H1 (cell line): ENCODE data around the gene OLIG2. TPM values are rescaled to one million over a fixed set of nuclear protein-coding genes. Genes with fewer than 3 reads are reported as not detected.

Source experiments
- CHD2 ChIP-seq: IDR thresholded peaks from 2 replicates; pipeline ENCODE4 v1.6.1; 2012; ENCODE audit warnings: low read length, improper control_type of control experiment
- CTBP2 ChIP-seq: IDR thresholded peaks from 2 replicates; pipeline ENCODE4 v1.7.0; 2011; ENCODE audit warnings: borderline replicate concordance, mild to moderate bottlenecking, moderate library complexity, mixed read lengths, low read length; ENCODE audit not compliant: insufficient read depth, insufficient read length
- GABPA ChIP-seq: IDR thresholded peaks from 2 replicates; pipeline ENCODE4 v1.6.1; 2011; ENCODE audit warnings: mild to moderate bottlenecking, low read length, moderate library complexity, borderline replicate concordance; ENCODE audit not compliant: insufficient read depth
- GTF2F1 ChIP-seq: IDR thresholded peaks from 2 replicates; pipeline ENCODE4 v1.6.1; 2012; ENCODE audit warnings: low read depth, low read length, improper control_type of control experiment, borderline replicate concordance
- KDM5A ChIP-seq: fragments of 200-600 bp; IDR thresholded peaks from 2 replicates; pipeline ENCODE4 v1.7.1; 2012; ENCODE audit warnings: mild to moderate bottlenecking, low read length, inconsistent platforms, mixed read lengths
- MAFK ChIP-seq: IDR thresholded peaks from 2 replicates; pipeline ENCODE4 v1.6.1; 2012; ENCODE audit warnings: low read depth, mild to moderate bottlenecking, improper control_type of control experiment, low read length
- PHF8 ChIP-seq: fragments of 200-600 bp; sonication (generic); conservative IDR thresholded peaks from 2 replicates; pipeline ENCODE4 v1.7.1; 2012; ENCODE audit warnings: low read depth, mild to moderate bottlenecking, inconsistent platforms, low read length, moderate library complexity
- POLR2A ChIP-seq, 2 experiments: IDR thresholded peaks; 1 replicate in 1 of 2; 2 replicates in 1 of 2; pipeline ENCODE4 v1.6.1; 2011; ENCODE audit warnings: low read depth in 2 of 2, low read length in 2 of 2, mild to moderate bottlenecking in 2 of 2; ENCODE audit errors: control extremely low read depth in 1 of 2
- polyA plus RNA-seq, 7 experiments: library from polyadenylated mRNA; depleted of rRNA in 3 of 7; stranded (reverse) in 5 of 7; unstranded in 2 of 7; fragments of >200 nt in 5 of 7; fragments of 200-250 nt in 2 of 7; gene quantifications; 1 replicate in 5 of 7; 2 replicates in 1 of 7; 4 replicates in 1 of 7; pipeline versions ENCODE4 v1.2.1 to v1.2.3, GENCODE V29; 2011 to 2013; ENCODE audit warnings: missing spikeins in 2 of 7, mixed read lengths in 2 of 7
- total RNA-seq: library from RNA; stranded (reverse); fragmentation: NEBNext Ultra II Directional; extraction: Animal tissue kit (Norgen Biotek cat#: 25700); gene quantifications from 2 replicates; pipeline ENCODE4 v1.2.1, GENCODE V29; 2021
- TF ChIP-seq, protein P1 (sequence below): fragments of 300-600 bp; sonication (generic); IDR thresholded peaks from 2 replicates; pipeline ENCODE4 v1.7.1; 2012; ENCODE audit warnings: low read length, moderate library complexity, mild to moderate bottlenecking, inconsistent platforms; ENCODE audit not compliant: insufficient replicate concordance
- TF ChIP-seq, protein P2 (sequence below): IDR thresholded peaks from 2 replicates; pipeline ENCODE4 v1.6.1; 2012; ENCODE audit warnings: inconsistent platforms

Gene OLIG2
- total and polyA plus RNA-seq, 2 of the 8 experiments (the other 6 are each of a cell fraction or from before 2014, with no cell fraction given) = 0.79 TPM; not detected in 1

DNA sequence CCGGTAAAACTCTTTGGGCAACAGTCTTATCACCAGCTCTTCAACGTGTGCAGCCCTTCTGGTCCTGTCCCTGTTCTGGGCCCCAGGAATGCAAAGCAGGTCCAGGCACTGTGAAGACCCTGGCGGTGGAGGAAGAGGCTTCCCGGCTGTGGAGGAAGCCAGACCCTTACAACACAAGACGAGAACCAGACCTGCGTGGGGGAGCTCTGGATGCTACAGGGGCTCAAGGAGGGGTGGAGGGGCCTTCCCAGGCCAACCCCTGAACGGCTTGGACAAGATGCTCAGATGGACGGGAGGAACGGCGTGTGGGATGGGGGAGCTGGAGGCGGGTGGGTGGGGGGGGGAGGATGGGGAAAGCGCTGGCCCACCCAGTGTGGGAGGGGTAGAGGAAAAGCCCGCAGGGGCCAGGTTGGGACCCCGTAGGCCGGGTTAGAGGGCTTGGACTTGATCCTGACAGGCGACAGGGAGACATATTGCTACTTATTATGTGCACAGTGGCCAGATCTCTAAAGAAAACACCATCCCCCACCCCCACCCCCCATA is 5.1 kb upstream of the OLIG2 start (continued):
- TF ChIP-seq, protein P1, sequence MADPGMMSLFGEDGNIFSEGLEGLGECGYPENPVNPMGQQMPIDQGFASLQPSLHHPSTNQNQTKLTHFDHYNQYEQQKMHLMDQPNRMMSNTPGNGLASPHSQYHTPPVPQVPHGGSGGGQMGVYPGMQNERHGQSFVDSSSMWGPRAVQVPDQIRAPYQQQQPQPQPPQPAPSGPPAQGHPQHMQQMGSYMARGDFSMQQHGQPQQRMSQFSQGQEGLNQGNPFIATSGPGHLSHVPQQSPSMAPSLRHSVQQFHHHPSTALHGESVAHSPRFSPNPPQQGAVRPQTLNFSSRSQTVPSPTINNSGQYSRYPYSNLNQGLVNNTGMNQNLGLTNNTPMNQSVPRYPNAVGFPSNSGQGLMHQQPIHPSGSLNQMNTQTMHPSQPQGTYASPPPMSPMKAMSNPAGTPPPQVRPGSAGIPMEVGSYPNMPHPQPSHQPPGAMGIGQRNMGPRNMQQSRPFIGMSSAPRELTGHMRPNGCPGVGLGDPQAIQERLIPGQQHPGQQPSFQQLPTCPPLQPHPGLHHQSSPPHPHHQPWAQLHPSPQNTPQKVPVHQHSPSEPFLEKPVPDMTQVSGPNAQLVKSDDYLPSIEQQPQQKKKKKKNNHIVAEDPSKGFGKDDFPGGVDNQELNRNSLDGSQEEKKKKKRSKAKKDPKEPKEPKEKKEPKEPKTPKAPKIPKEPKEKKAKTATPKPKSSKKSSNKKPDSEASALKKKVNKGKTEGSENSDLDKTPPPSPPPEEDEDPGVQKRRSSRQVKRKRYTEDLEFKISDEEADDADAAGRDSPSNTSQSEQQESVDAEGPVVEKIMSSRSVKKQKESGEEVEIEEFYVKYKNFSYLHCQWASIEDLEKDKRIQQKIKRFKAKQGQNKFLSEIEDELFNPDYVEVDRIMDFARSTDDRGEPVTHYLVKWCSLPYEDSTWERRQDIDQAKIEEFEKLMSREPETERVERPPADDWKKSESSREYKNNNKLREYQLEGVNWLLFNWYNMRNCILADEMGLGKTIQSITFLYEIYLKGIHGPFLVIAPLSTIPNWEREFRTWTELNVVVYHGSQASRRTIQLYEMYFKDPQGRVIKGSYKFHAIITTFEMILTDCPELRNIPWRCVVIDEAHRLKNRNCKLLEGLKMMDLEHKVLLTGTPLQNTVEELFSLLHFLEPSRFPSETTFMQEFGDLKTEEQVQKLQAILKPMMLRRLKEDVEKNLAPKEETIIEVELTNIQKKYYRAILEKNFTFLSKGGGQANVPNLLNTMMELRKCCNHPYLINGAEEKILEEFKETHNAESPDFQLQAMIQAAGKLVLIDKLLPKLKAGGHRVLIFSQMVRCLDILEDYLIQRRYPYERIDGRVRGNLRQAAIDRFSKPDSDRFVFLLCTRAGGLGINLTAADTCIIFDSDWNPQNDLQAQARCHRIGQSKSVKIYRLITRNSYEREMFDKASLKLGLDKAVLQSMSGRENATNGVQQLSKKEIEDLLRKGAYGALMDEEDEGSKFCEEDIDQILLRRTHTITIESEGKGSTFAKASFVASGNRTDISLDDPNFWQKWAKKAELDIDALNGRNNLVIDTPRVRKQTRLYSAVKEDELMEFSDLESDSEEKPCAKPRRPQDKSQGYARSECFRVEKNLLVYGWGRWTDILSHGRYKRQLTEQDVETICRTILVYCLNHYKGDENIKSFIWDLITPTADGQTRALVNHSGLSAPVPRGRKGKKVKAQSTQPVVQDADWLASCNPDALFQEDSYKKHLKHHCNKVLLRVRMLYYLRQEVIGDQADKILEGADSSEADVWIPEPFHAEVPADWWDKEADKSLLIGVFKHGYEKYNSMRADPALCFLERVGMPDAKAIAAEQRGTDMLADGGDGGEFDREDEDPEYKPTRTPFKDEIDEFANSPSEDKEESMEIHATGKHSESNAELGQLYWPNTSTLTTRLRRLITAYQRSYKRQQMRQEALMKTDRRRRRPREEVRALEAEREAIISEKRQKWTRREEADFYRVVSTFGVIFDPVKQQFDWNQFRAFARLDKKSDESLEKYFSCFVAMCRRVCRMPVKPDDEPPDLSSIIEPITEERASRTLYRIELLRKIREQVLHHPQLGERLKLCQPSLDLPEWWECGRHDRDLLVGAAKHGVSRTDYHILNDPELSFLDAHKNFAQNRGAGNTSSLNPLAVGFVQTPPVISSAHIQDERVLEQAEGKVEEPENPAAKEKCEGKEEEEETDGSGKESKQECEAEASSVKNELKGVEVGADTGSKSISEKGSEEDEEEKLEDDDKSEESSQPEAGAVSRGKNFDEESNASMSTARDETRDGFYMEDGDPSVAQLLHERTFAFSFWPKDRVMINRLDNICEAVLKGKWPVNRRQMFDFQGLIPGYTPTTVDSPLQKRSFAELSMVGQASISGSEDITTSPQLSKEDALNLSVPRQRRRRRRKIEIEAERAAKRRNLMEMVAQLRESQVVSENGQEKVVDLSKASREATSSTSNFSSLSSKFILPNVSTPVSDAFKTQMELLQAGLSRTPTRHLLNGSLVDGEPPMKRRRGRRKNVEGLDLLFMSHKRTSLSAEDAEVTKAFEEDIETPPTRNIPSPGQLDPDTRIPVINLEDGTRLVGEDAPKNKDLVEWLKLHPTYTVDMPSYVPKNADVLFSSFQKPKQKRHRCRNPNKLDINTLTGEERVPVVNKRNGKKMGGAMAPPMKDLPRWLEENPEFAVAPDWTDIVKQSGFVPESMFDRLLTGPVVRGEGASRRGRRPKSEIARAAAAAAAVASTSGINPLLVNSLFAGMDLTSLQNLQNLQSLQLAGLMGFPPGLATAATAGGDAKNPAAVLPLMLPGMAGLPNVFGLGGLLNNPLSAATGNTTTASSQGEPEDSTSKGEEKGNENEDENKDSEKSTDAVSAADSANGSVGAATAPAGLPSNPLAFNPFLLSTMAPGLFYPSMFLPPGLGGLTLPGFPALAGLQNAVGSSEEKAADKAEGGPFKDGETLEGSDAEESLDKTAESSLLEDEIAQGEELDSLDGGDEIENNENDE = no peak
- TF ChIP-seq GTF2F1 (no peak), GABPA (no peak), MAFK (no peak), POLR2A (IDR thresholded peaks at IDR 0.05; ENCODE audit: control extremely low read depth in 1 of 2, low read depth in 2 of 2, low read length in 2 of 2) (no peak), KDM5A (no peak), PHF8 (no peak), CTBP2 (no peak), CHD2 (no peak)
- TF ChIP-seq, protein P2, sequence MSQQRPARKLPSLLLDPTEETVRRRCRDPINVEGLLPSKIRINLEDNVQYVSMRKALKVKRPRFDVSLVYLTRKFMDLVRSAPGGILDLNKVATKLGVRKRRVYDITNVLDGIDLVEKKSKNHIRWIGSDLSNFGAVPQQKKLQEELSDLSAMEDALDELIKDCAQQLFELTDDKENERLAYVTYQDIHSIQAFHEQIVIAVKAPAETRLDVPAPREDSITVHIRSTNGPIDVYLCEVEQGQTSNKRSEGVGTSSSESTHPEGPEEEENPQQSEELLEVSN = no peak
